Nephron progenitor cell (in vitro differentiated cells): Measurements from ENCODE around the gene PDE6C.

ENCODE experiments used
- DNase-seq: peaks from one replicate; pipeline ENCODE4 v3.0.0; 2021
- H3K27ac Mint-ChIP-seq: 2 replicates; pipeline ENCODE4 v1.8.0; 2021; ENCODE audit warnings: mild to moderate bottlenecking, moderate library complexity, mixed read lengths
- H3K27me3 Mint-ChIP-seq: 2 replicates; pipeline ENCODE4 v1.8.0; 2021; ENCODE audit warnings: mild to moderate bottlenecking, low read depth, mixed read lengths; ENCODE audit not compliant: poor library complexity
- H3K36me3 Mint-ChIP-seq: 2 replicates; pipeline ENCODE4 v1.8.0; 2021; ENCODE audit warnings: low read depth, mixed read lengths
- H3K4me1 Mint-ChIP-seq: 2 replicates; pipeline ENCODE4 v1.8.0; 2021; ENCODE audit warnings: mixed read lengths
- H3K4me3 Mint-ChIP-seq: 2 replicates; pipeline ENCODE4 v1.8.0; 2021; ENCODE audit warnings: mild to moderate bottlenecking, moderate library complexity, mixed read lengths
- H3K9me3 Mint-ChIP-seq: 2 replicates; pipeline ENCODE4 v1.8.0; 2021; ENCODE audit warnings: mild to moderate bottlenecking, moderate library complexity, mixed read lengths
- TF ChIP-seq, protein P1 (sequence below): fragments of 200-600 bp; sonication (generic); IDR thresholded peaks from 2 replicates; pipeline ENCODE4 v1.5.0; 2021; ENCODE audit warnings: antibody characterized with exemption

The PDE6C gene

DNA sequence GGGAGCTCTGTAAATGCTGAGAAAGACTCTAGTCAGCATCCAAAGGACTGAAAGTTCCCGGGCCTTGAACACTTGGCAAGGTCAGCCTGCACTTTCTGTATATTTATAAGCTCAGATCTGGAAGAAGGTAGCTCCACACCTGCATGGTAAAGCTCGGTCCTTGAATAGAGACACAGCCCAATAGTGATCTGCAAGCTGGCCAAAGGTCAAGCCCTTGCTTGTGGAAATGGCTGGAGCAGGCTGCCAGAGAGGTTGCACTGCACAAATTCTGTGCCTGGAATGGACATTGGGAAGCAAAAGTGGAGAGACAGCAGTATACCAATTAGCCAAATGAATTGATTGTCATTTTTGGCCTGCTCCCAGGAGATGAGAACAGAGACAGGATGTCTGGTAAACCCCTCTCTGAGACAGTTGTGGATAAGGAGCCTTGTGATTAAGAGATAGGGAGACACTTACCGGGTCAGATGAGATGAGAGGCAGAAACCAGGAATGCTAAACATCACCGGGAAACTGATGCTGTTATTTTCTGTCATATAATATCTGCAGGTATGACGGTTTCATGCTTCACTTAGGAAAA, 98.1 kb downstream of the PDE6C start:
- Mint-ChIP-seq H3K27me3 (peaks cover 9% of the 10 kb centered on the region), H3K27ac (no peak overlapping the region), H3K9me3 (peaks cover 7% of the 10 kb centered on the region), H3K4me3 (no peak overlapping the region), H3K4me1 (no peaks in the 10 kb centered on the region), H3K36me3 (no peaks in the 10 kb centered on the region)
- DNase-seq, result no peak
- TF ChIP-seq, protein P1, sequence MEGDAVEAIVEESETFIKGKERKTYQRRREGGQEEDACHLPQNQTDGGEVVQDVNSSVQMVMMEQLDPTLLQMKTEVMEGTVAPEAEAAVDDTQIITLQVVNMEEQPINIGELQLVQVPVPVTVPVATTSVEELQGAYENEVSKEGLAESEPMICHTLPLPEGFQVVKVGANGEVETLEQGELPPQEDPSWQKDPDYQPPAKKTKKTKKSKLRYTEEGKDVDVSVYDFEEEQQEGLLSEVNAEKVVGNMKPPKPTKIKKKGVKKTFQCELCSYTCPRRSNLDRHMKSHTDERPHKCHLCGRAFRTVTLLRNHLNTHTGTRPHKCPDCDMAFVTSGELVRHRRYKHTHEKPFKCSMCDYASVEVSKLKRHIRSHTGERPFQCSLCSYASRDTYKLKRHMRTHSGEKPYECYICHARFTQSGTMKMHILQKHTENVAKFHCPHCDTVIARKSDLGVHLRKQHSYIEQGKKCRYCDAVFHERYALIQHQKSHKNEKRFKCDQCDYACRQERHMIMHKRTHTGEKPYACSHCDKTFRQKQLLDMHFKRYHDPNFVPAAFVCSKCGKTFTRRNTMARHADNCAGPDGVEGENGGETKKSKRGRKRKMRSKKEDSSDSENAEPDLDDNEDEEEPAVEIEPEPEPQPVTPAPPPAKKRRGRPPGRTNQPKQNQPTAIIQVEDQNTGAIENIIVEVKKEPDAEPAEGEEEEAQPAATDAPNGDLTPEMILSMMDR, result no peak

DNA sequence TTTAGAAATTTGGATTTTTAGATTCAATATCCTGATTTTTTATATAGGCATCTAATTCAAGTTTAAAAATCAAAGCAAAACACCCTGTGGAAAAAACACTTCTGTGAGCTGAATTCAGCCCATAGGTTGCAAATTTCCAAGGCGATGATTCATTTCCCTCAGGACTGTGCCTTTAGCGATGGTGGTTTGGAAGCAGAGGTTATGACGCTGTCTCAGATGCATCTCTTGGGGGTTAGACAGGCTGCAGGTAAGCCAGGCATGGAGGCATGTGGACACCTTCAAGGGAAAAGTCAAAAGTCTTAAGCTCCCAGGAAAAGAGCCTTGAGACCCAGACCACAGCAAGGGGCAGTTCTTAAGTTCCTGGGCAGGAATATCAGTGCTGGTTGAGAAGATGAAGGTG, 99.6 kb downstream of the PDE6C start:
- H3K4me1 Mint-ChIP-seq, result no peaks in the 10 kb centered on the region

DNA sequence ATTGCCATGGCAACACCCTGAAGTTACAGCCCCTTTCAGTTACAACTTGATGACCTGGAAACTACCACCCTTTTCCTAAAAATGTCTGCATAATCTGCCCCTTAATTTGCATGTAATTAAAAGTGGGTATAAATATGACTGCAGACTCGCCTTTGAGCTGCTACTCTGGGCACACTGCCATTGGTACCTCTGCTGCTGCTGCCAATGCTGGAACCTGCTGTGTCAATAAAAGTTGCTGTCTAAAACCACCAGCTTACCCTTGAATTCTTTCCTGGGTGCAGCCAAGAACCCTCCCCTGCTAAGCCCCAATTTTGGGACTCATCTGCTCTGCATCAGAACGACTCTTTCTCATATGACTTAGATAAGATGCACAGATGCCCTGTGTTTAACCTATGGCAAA, 100.3 kb downstream of the PDE6C start:
- TF ChIP-seq, protein P1, result no peak
- no peak overlapping the region for H3K4me3 Mint-ChIP-seq
- DNase-seq, result no peak
- H3K27ac Mint-ChIP-seq, result no peak overlapping the region
- peaks cover 7% of the 10 kb centered on the region for H3K9me3 Mint-ChIP-seq
- H3K4me1 Mint-ChIP-seq, result no peaks in the 10 kb centered on the region
- no peaks in the 10 kb centered on the region for H3K36me3 Mint-ChIP-seq
- H3K27me3 Mint-ChIP-seq, result peaks cover 8% of the 10 kb centered on the region

More for the DNA sequence above, 99.6 kb downstream of the PDE6C start:
- Mint-ChIP-seq H3K27ac (no peak overlapping the region), H3K9me3 (peaks cover 7% of the 10 kb centered on the region), H3K4me3 (no peak overlapping the region), H3K27me3 (peaks cover 5% of the 10 kb centered on the region), H3K36me3 (no peaks in the 10 kb centered on the region)
- TF ChIP-seq, protein P1, result no peak
- DNase-seq, result no peak

GRCh38 chr10:93715345-93715744, 103.0 kb downstream of the PDE6C start:
- TF ChIP-seq, protein P1, result no peak
- Mint-ChIP-seq H3K36me3 (no peaks in the 10 kb centered on the region), H3K27ac (no peak overlapping the region), H3K4me1 (no peaks in the 10 kb centered on the region), H3K9me3 (peaks cover 7% of the 10 kb centered on the region), H3K27me3 (peaks cover 19% of the 10 kb centered on the region), H3K4me3 (no peak overlapping the region)
- DNase-seq, result no peak
